Ascending aorta (tissue), 2 donors: ENCODE measurements around the gene IL1R1. TPM values are rescaled to one million over a fixed set of nuclear protein-coding genes. Genes with fewer than 3 reads are reported as not detected.
A peak's percentile ranks its signal among the peaks of the same experiment; 100 is the strongest.
"Not testable (repeated sequence)": the region's sequence is repeated elsewhere in the genome, so short reads cannot be mapped to it uniquely, and the experiment has no call there.

Source experiments
- DNase-seq, 2 donors: peaks; one replicate each; pipeline ENCODE4 v3.0.0-alpha.2; 2019; ENCODE audit warnings: low spot score in 2 of 2
- H3K27ac ChIP-seq, 2 donors: fragments of 200-600 bp; sonication (generic); one replicate each; pipeline ENCODE4 v1.5.1; 2016 to 2017; ENCODE audit warnings: mild to moderate bottlenecking in 1 of 2
- H3K27me3 ChIP-seq: fragments of 200-600 bp; sonication (generic); one replicate; pipeline ENCODE4 v1.5.1; 2017
- H3K36me3 ChIP-seq, 2 donors: fragments of 200-600 bp; sonication (generic); one replicate each; pipeline ENCODE4 v1.5.1; 2016
- H3K4me1 ChIP-seq, 2 donors: fragments of 200-600 bp; sonication (generic); one replicate each; pipeline ENCODE4 v1.5.1; 2016 to 2017; ENCODE audit warnings: mild to moderate bottlenecking in 1 of 2
- H3K4me3 ChIP-seq, 2 donors: fragments of 200-600 bp; sonication (generic); one replicate each; pipeline ENCODE4 v1.5.1; 2016 to 2017; ENCODE audit warnings: mild to moderate bottlenecking in 1 of 2
- H3K9me3 ChIP-seq, 2 donors: fragments of 200-600 bp; sonication (generic); one replicate each; pipeline ENCODE4 v1.5.1; 2016
- intact Hi-C: fragments of 100-400 bp; cut with DNase I; formaldehyde crosslinking; loops from one replicate; pipeline ENCODE4 v1.15.1; 2023
- total RNA-seq: library from RNA; depleted of rRNA; stranded (reverse); fragments of >200 nt; gene quantifications from one replicate; pipeline ENCODE4 v1.1.0, GENCODE V29; 2016
- TF ChIP-seq, protein P1 (sequence below), 3 experiments: fragments of 200-600 bp in 2 of 3; fragments of 450-650 bp in 1 of 3; sonication (generic) in 2 of 3; IDR thresholded peaks; one replicate each; pipeline ENCODE4 v1.5.1; 2016 to 2019; ENCODE audit warnings: antibody characterized with exemption in 3 of 3, mild to moderate bottlenecking in 1 of 3, moderate library complexity in 1 of 3

Gene IL1R1
- total RNA-seq, 1 donor from 2014 or later = 132 TPM

DNA sequence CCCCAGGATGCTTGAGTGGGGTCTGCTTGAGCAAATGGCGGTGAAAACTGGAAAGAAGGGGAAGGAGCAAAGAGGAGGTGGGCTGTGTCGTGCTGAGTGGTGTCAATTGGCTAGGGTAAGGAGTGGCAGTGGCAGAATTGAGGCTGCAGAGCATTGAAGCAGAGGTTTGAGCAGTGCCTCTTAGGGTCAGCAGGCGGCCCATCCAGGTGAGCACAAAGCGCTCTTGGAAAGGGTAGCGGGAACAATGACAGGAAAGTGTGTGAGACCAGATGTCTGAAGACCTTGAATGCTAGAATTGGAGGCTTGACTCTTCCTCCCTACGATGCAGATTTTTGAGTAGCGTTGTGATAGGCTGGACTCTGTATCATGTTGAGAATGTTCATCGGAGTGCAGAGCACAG is 39.3 kb upstream of the IL1R1 start:
- H3K4me3 ChIP-seq = no peak overlapping the region
- no peaks in the 10 kb centered on the region for H3K36me3 ChIP-seq
- TF ChIP-seq, protein P1, sequence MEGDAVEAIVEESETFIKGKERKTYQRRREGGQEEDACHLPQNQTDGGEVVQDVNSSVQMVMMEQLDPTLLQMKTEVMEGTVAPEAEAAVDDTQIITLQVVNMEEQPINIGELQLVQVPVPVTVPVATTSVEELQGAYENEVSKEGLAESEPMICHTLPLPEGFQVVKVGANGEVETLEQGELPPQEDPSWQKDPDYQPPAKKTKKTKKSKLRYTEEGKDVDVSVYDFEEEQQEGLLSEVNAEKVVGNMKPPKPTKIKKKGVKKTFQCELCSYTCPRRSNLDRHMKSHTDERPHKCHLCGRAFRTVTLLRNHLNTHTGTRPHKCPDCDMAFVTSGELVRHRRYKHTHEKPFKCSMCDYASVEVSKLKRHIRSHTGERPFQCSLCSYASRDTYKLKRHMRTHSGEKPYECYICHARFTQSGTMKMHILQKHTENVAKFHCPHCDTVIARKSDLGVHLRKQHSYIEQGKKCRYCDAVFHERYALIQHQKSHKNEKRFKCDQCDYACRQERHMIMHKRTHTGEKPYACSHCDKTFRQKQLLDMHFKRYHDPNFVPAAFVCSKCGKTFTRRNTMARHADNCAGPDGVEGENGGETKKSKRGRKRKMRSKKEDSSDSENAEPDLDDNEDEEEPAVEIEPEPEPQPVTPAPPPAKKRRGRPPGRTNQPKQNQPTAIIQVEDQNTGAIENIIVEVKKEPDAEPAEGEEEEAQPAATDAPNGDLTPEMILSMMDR (IDR thresholded peaks at IDR 0.05) = no peak
- H3K27me3 ChIP-seq = no peaks in the 10 kb centered on the region
- no peak for DNase-seq
- H3K4me1 ChIP-seq = peaks cover 0 to 5% of the 10 kb centered on the region in 2 donors
- H3K27ac ChIP-seq = peak overlapping the region in 1 of 2 donors; percentile 80
- H3K9me3 ChIP-seq = no peaks in the 10 kb centered on the region
- intact Hi-C loops = no loop called here

DNA sequence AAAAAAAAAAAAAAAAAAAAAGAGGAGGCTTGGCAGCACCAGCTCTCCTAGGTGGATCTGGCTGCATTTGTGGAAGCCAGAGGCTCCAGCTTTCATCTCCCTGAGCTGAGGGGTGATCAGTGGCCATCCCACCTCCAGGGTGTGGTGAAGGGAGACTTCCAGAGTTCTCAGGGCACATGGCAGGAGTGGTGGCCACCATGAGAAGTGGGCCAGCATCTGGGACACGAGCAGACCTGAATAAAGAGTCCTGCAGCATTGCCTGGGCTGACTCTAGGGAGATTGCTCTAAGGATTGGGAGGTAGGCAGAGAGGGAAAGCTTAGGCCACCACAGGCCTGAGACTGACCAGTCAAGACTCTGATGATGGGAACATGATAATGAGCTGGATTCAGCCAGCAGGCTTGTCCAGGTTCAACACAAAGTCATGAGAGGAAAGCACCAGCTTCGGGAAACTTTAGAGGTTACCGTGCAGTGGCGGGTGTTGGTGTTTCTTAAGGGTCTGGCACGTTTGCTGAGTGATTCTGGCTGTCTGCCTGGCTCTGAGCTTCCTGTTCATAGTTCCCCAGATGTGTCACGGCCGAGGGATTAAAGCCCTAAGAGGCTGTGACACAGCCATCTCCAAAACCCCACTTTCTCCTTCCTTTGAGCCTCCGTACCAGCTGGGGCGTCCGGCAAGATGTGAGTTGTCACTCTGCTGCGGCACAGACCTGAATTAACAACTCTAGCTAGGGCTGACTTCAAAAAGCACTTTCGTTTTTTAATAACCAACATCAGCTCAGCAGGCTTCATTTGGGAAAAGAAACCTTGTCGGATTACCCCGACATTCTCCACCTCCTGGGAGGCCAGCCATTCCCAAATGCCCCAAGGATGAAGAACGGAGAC is 38.3 kb upstream of the IL1R1 start:
- intact Hi-C loops = loop anchor here (2.0 kb wide), 1 partner anchor 33 kb away; no protein-coding TSS in a partner anchor

DNA sequence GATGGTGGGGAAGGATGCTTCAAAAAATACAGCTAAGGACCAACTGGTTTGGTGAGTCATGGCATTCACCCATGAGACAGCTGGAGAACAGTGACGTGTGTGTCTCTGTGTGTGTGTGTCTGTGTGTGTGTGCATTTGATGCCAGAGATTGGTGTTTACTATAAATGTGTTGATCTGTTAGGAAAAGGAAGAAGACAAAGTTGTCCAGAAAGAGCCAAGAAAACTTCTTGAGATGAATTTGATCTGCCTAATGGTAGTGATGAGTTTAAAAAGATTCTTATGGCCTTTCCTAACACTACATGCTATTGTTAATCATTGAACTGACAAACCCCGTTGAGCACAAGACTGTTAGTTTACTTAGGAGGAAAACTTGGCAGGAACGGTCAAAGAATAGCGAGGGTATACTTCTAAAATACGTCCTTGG is 36.4 kb upstream of the IL1R1 start:
- peaks cover 0 to 14% of the 10 kb centered on the region in 2 donors for H3K4me1 ChIP-seq
- TF ChIP-seq, protein P1 (IDR thresholded peaks at IDR 0.05) = no peak
- H3K27ac ChIP-seq = peak overlapping the region in 1 of 2 donors; percentile 11
- intact Hi-C loops = loop anchor here (5.0 kb wide), 1 partner anchor 36 kb away; the partner anchor contains the start of gene IL1R1
- no peaks in the 10 kb centered on the region for H3K36me3 ChIP-seq
- H3K4me3 ChIP-seq = no peak overlapping the region
- no peak for DNase-seq
- H3K27me3 ChIP-seq = no peaks in the 10 kb centered on the region
- no peaks in the 10 kb centered on the region for H3K9me3 ChIP-seq

More for the DNA sequence above, 38.3 kb upstream of the IL1R1 start:
- peak; percentile 66 to 92 for DNase-seq
- TF ChIP-seq, protein P1 (IDR thresholded peaks at IDR 0.05) = no peak
- Histone ChIP-seq H3K4me3 (peak overlapping the region; percentile 48 to 60), H3K36me3 (no peaks in the 10 kb centered on the region), H3K4me1 (peaks cover 0 to 5% of the 10 kb centered on the region in 2 donors), H3K27ac (peak overlapping the region; percentile 80 to 81), H3K27me3 (no peaks in the 10 kb centered on the region), H3K9me3 (no peaks in the 10 kb centered on the region)

GRCh38 chr2:102106813-102107740 is 35.5 kb upstream of the IL1R1 start:
- not testable (repeated sequence) for H3K27me3 ChIP-seq, H3K4me3 ChIP-seq, DNase-seq, H3K27ac ChIP-seq, H3K9me3 ChIP-seq, H3K36me3 ChIP-seq
- intact Hi-C loops = loop anchor here (5.0 kb wide), 1 partner anchor 35 kb away; the partner anchor contains the start of gene IL1R1
- H3K4me1 ChIP-seq = peaks cover 0 to 21% of the 10 kb centered on the region in 2 donors

GRCh38 chr2:102107741-102108070 is 34.8 kb upstream of the IL1R1 start:
- no peaks in the 10 kb centered on the region for H3K36me3 ChIP-seq
- intact Hi-C loops = loop anchor here (5.0 kb wide), 1 partner anchor 35 kb away; the partner anchor contains the start of gene IL1R1
- peaks cover 0 to 21% of the 10 kb centered on the region in 2 donors for H3K4me1 ChIP-seq
- TF ChIP-seq, protein P1 (IDR thresholded peaks at IDR 0.05) = no peak
- DNase-seq = no peak
- no peaks in the 10 kb centered on the region for H3K27me3 ChIP-seq
- H3K4me3 ChIP-seq = no peak overlapping the region
- H3K27ac ChIP-seq = no peak overlapping the region
- no peaks in the 10 kb centered on the region for H3K9me3 ChIP-seq
